ENCODE data around the gene HDAC4. TPM values are rescaled to one million over a fixed set of nuclear protein-coding genes. Genes with fewer than 3 reads are reported as not detected.
"Not testable (repeated sequence)": the region's sequence is repeated elsewhere in the genome, so short reads cannot be mapped to it uniquely, and the experiment has no call there.

The HDAC4 gene
- polyA plus RNA-seq, 3 donors, result 4.4 to 10.9 (median 5.6) TPM

- no peak overlapping the region for H3K27ac ChIP-seq (ENCODE audit: low read depth, low read length)
- WGBS, 3 donors, result 66 to 88% (median 80%) methylated on average over 14 to 15 of the region's 15 CpGs
Measured at GRCh38 chr2:239040152-239040761, 360.6 kb downstream of the HDAC4 start.

- WGBS, 3 donors, result 83 to 85% (median 83%) methylated on average over 11 of the region's 11 CpGs
- H3K27ac ChIP-seq (ENCODE audit: low read depth, low read length), result no peak overlapping the region
Measured at GRCh38 chr2:239039479-239039861, 361.4 kb downstream of the HDAC4 start.

GRCh38 chr2:239038773-239039478 is 361.9 kb downstream of the HDAC4 start:
- H3K27ac ChIP-seq (ENCODE audit: low read depth, low read length), result no peak overlapping the region
- 73 to 85% (median 76%) methylated on average over 14 of the region's 14 CpGs for WGBS, 3 donors

GRCh38 chr2:239038284-239038683 is 362.5 kb downstream of the HDAC4 start:
- not testable (repeated sequence) for H3K27ac ChIP-seq (ENCODE audit: low read depth, low read length)
- WGBS, 3 donors, result 70 to 94% (median 89%) methylated on average over 5 to 13 of the region's 13 CpGs

GRCh38 chr2:239037559-239037910 is 363.3 kb downstream of the HDAC4 start:
- no peak overlapping the region for H3K27ac ChIP-seq (ENCODE audit: low read depth, low read length)
- WGBS, 3 donors, result 86 to 95% (median 89%) methylated on average over 16 of the region's 16 CpGs

- 85 to 96% (median 94%) methylated on average over 21 of the region's 21 CpGs for WGBS, 3 donors
Measured at GRCh38 chr2:239036819-239037558, 363.8 kb downstream of the HDAC4 start.

GRCh38 chr2:239035997-239036731 is 364.7 kb downstream of the HDAC4 start:
- WGBS, 3 donors, result 61 to 71% (median 66%) methylated on average over 15 of the region's 15 CpGs
- no peak overlapping the region for H3K27ac ChIP-seq (ENCODE audit: low read depth, low read length)

More at GRCh38 chr2:239036819-239037558, 363.8 kb downstream of the HDAC4 start:
- H3K27ac ChIP-seq (ENCODE audit: low read depth, low read length), result no peak overlapping the region

GRCh38 chr2:239035361-239035814 is 365.4 kb downstream of the HDAC4 start:
- H3K27ac ChIP-seq (ENCODE audit: low read depth, low read length), result no peak overlapping the region
- 28 to 43% (median 32%) methylated on average over 28 to 29 of the region's 29 CpGs for WGBS, 3 donors

GRCh38 chr2:239034561-239035341 is 366.1 kb downstream of the HDAC4 start:
- WGBS, 3 donors, result 60 to 81% (median 80%) methylated on average over 19 of the region's 19 CpGs
- H3K27ac ChIP-seq (ENCODE audit: low read depth, low read length), result no peak overlapping the region

- no peak overlapping the region for H3K27ac ChIP-seq (ENCODE audit: low read depth, low read length)
- 69 to 79% (median 78%) methylated on average over 13 of the region's 13 CpGs for WGBS, 3 donors
Measured at GRCh38 chr2:239033801-239034560, 366.8 kb downstream of the HDAC4 start.

GRCh38 chr2:239029958-239030357 is 370.9 kb downstream of the HDAC4 start:
- no peak overlapping the region for H3K27ac ChIP-seq (ENCODE audit: low read depth, low read length)
- 70 to 78% (median 74%) methylated on average over 9 of the region's 9 CpGs for WGBS, 3 donors

- WGBS, 3 donors, result 81 to 87% (median 83%) methylated on average over 5 of the region's 5 CpGs
- no peak overlapping the region for H3K27ac ChIP-seq (ENCODE audit: low read depth, low read length)
Measured at GRCh38 chr2:239028253-239028619, 372.6 kb downstream of the HDAC4 start.

- H3K27ac ChIP-seq (ENCODE audit: low read depth, low read length), result no peak overlapping the region
- WGBS, 3 donors, result 82 to 94% (median 91%) methylated on average over 37 to 38 of the region's 38 CpGs
Measured at GRCh38 chr2:239027391-239028252, 373.2 kb downstream of the HDAC4 start.

- no peak overlapping the region for H3K27ac ChIP-seq (ENCODE audit: low read depth, low read length)
- WGBS, 3 donors, result 65 to 81% (median 77%) methylated on average over 25 of the region's 25 CpGs
Measured at GRCh38 chr2:239026711-239027361, 374.0 kb downstream of the HDAC4 start.

GRCh38 chr2:239025951-239026461 is 374.8 kb downstream of the HDAC4 start:
- 67 to 82% (median 77%) methylated on average over 14 of the region's 14 CpGs for WGBS, 3 donors
- H3K27ac ChIP-seq (ENCODE audit: low read depth, low read length), result no peak overlapping the region
